Mesenchymal stem cell (in vitro differentiated cells and primary cell): ENCODE data around the gene CA9. TPM values are rescaled to one million over a fixed set of nuclear protein-coding genes. Genes with fewer than 3 reads are reported as not detected.

ENCODE experiments used
- DNase-seq: peaks from one replicate; pipeline ENCODE4 v3.0.0-alpha.2; 2013
- H2AFZ ChIP-seq: one replicate; pipeline ENCODE4 v1.6.1; 2013; ENCODE audit warnings: low read depth, mild to moderate bottlenecking, control low read depth, inconsistent platforms, low read length, moderate library complexity
- H2AK5ac ChIP-seq: 2 replicates; pipeline ENCODE4 v1.6.1; 2013; ENCODE audit warnings: low read length, moderate library complexity, mild to moderate bottlenecking, inconsistent platforms; ENCODE audit not compliant: severe bottlenecking
- H2BK120ac ChIP-seq: one replicate; pipeline ENCODE4 v1.6.1; 2013; ENCODE audit warnings: low read depth, mild to moderate bottlenecking, inconsistent platforms, low read length, moderate library complexity
- H2BK12ac ChIP-seq, 2 experiments: one replicate each; pipeline ENCODE4 v1.6.1; 2013; ENCODE audit warnings: inconsistent platforms in 2 of 2, low read length in 2 of 2, mild to moderate bottlenecking in 2 of 2, moderate library complexity in 2 of 2, control low read depth in 1 of 2
- H2BK15ac ChIP-seq: one replicate; pipeline ENCODE4 v1.6.1; 2013; ENCODE audit warnings: mild to moderate bottlenecking, low read depth, inconsistent platforms; ENCODE audit not compliant: poor library complexity, severe bottlenecking
- H2BK5ac ChIP-seq: 2 replicates; pipeline ENCODE4 v1.6.1; 2013; ENCODE audit warnings: low read depth, mild to moderate bottlenecking, low read length, control low read depth, inconsistent platforms; ENCODE audit not compliant: poor library complexity, severe bottlenecking
- H3K14ac ChIP-seq, 2 experiments: one replicate each; pipeline ENCODE4 v1.6.1; 2013; ENCODE audit warnings: inconsistent platforms in 2 of 2, low read length in 2 of 2, control low read depth in 1 of 2, mild to moderate bottlenecking in 1 of 2, moderate library complexity in 1 of 2
- H3K18ac ChIP-seq, 2 experiments: one replicate each; pipeline ENCODE4 v1.6.1; 2013; ENCODE audit warnings: inconsistent platforms in 2 of 2, low read length in 2 of 2, control low read depth in 1 of 2, low read depth in 1 of 2, mild to moderate bottlenecking in 1 of 2
- H3K23ac ChIP-seq, 2 experiments: one replicate each; pipeline ENCODE4 v1.6.1; 2013; ENCODE audit warnings: inconsistent platforms in 2 of 2, low read length in 2 of 2, mild to moderate bottlenecking in 2 of 2, moderate library complexity in 2 of 2, control low read depth in 1 of 2
- H3K27ac ChIP-seq: 2 replicates; pipeline ENCODE4 v1.5.1; 2013; ENCODE audit warnings: mild to moderate bottlenecking, moderate library complexity, low read length, control low read depth, inconsistent platforms; ENCODE audit not compliant: poor library complexity, severe bottlenecking
- H3K27me3 ChIP-seq, 2 experiments: 2 replicates each; pipeline versions ENCODE4 v1.6.1 to v1.7.0; 2013; ENCODE audit warnings: low read length in 2 of 2, mild to moderate bottlenecking in 2 of 2, moderate library complexity in 2 of 2, control low read depth in 1 of 2, inconsistent platforms in 1 of 2; ENCODE audit not compliant: control insufficient read depth in 1 of 2, insufficient read depth in 1 of 2
- H3K36me3 ChIP-seq, 2 experiments: 2 replicates each; pipeline versions ENCODE4 v1.6.1 to v1.7.0; 2013; ENCODE audit warnings: low read length in 2 of 2, control low read depth in 1 of 2, inconsistent platforms in 1 of 2, low read depth in 1 of 2, mild to moderate bottlenecking in 1 of 2; ENCODE audit not compliant: insufficient read depth in 2 of 2, control insufficient read depth in 1 of 2
- H3K4ac ChIP-seq, 2 experiments: one replicate each; pipeline ENCODE4 v1.6.1; 2013; ENCODE audit warnings: inconsistent platforms in 2 of 2, low read length in 2 of 2, mild to moderate bottlenecking in 2 of 2, moderate library complexity in 2 of 2, control low read depth in 1 of 2, low read depth in 1 of 2
- H3K4me1 ChIP-seq: 2 replicates; pipeline ENCODE4 v1.6.1; 2013; ENCODE audit warnings: low read depth, low read length, control low read depth; ENCODE audit not compliant: control insufficient read depth, insufficient read depth
- H3K4me2 ChIP-seq: 2 replicates; pipeline ENCODE4 v1.6.1; 2013; ENCODE audit warnings: low read length, mild to moderate bottlenecking, inconsistent platforms; ENCODE audit not compliant: poor library complexity, severe bottlenecking
- H3K4me3 ChIP-seq, 2 experiments: 2 replicates each; pipeline versions ENCODE4 v1.5.1 to v1.7.0; 2013; ENCODE audit warnings: low read length in 2 of 2, mild to moderate bottlenecking in 2 of 2, control low read depth in 1 of 2, low read depth in 1 of 2; ENCODE audit not compliant: insufficient read depth in 1 of 2
- H3K79me1 ChIP-seq: replicated peaks from 2 replicates; pipeline ENCODE4 v1.6.1; 2013; ENCODE audit warnings: mild to moderate bottlenecking, control low read depth, low read length, inconsistent platforms; ENCODE audit not compliant: poor library complexity, severe bottlenecking
- H3K9ac ChIP-seq: 2 replicates; pipeline ENCODE4 v1.7.0; 2013; ENCODE audit warnings: mild to moderate bottlenecking, low read length, moderate library complexity
- H3K9me3 ChIP-seq: 2 replicates; pipeline ENCODE4 v1.7.0; 2013; ENCODE audit warnings: mild to moderate bottlenecking, low read length; ENCODE audit not compliant: control insufficient read depth
- H4K8ac ChIP-seq: one replicate; pipeline ENCODE4 v1.6.1; 2013; ENCODE audit warnings: inconsistent platforms, mild to moderate bottlenecking, low read length, moderate library complexity
- H4K91ac ChIP-seq: one replicate; pipeline ENCODE4 v1.6.1; 2013; ENCODE audit warnings: mild to moderate bottlenecking, low read length, inconsistent platforms
- WGBS: methylation state at CpG from one replicate; pipeline ENCODE4 v1.1.7; 2013; ENCODE audit warnings: mixed read lengths; 5-methylcytosine and 5-hydroxymethylcytosine counted together
- polyA plus RNA-seq, 2 experiments: library from polyadenylated mRNA; stranded (reverse); fragments of 200-250 nt; gene quantifications; one replicate each; pipeline ENCODE4 v1.2.3, GENCODE V29; 2013

CA9 gene
- 0.30 TPM for polyA plus RNA-seq (2013, experiment 1 of 2)
- polyA plus RNA-seq (2013, experiment 2 of 2): 0.38 TPM

- Histone ChIP-seq H4K91ac (peak within 1 kb of the TSS; percentile 52), H3K4me3 (no peak within 1 kb of the TSS), H3K79me1 (no peaks in the 10 kb centered on the region), H3K4ac (no peak within 1 kb of the TSS), H3K23ac (no peak within 1 kb of the TSS), H3K27me3 (peaks cover 4 to 24% of the 10 kb centered on the region in 2 experiments), H3K4me1 (peaks cover 22% of the 10 kb centered on the region), H2AK5ac (no peak within 1 kb of the TSS), H2AFZ (no peak within 1 kb of the TSS), H3K4me2 (no peak within 1 kb of the TSS), H3K36me3 (no peaks in the 10 kb centered on the region), H2BK5ac (no peak within 1 kb of the TSS), H3K14ac (no peak within 1 kb of the TSS), H2BK120ac (no peak within 1 kb of the TSS), H3K9ac (no peak within 1 kb of the TSS), H3K27ac (no peak within 1 kb of the TSS), H3K9me3 (no peaks in the 10 kb centered on the region), H4K8ac (no peak within 1 kb of the TSS), H2BK15ac (no peak within 1 kb of the TSS), H2BK12ac (no peak within 1 kb of the TSS), H3K18ac (no peak within 1 kb of the TSS)
- DNase-seq: no peak
- 82% methylated on average over 9 of the region's 10 CpGs for WGBS
Measured at GRCh38 chr9:35673132-35674024, at the start of gene CA9. Gene CA9, plus strand, starts transcription at chr9:35673928. Its CDS starts 32 bp downstream, at chr9:35673960.

DNA sequence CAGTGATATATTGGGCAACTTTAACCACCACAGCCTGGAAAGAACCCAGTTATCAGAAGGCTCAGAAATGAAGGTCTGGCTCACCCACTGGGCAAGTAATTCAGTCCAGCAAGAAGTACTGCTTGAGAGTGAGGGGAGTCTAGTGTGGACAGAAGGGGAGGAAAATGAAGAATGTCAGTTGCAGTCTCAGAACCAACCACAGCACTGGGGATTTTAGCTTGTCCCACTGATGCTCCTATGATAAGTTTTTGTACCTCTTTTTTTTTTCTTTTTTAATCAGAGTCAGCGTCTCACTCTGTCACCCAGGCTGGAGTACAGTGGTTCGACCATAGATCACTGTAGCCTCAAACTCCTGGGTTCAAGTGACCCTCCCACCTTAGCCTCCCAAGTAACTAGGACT, 46.2 kb upstream of the CA9 start:
- H2BK5ac ChIP-seq: no peak overlapping the region
- no peak overlapping the region for H3K4me3 ChIP-seq
- H3K27me3 ChIP-seq: no peaks in the 10 kb centered on the region
- H2AFZ ChIP-seq: no peak overlapping the region
- H4K91ac ChIP-seq: no peak overlapping the region
- no peak for DNase-seq
- H2BK120ac ChIP-seq: no peak overlapping the region
- no peak overlapping the region for H3K4ac ChIP-seq
- no peaks in the 10 kb centered on the region for H3K36me3 ChIP-seq
- no peak overlapping the region for H2AK5ac ChIP-seq
- H3K18ac ChIP-seq: no peak overlapping the region
- H2BK15ac ChIP-seq: no peak overlapping the region
- no peak overlapping the region for H3K4me2 ChIP-seq
- WGBS: 88% methylated on average over 2 of the region's 2 CpGs
- H3K27ac ChIP-seq: no peak overlapping the region
- H3K79me1 ChIP-seq: no peaks in the 10 kb centered on the region
- H3K9me3 ChIP-seq: no peaks in the 10 kb centered on the region
- peaks cover 1% of the 10 kb centered on the region for H3K4me1 ChIP-seq
- H3K9ac ChIP-seq: no peak overlapping the region
- no peak overlapping the region for H3K14ac ChIP-seq
- H3K23ac ChIP-seq: no peak overlapping the region
- H4K8ac ChIP-seq: no peak overlapping the region
- H2BK12ac ChIP-seq: no peak overlapping the region

- no peaks in the 10 kb centered on the region for H3K27me3 ChIP-seq
- no peak overlapping the region for H3K4me2 ChIP-seq
- H3K9ac ChIP-seq: no peak overlapping the region
- no peak overlapping the region for H2BK12ac ChIP-seq
- H3K14ac ChIP-seq: peak overlapping the region in 1 of 2 experiments; percentile 79
- no peak overlapping the region for H4K91ac ChIP-seq
- no peaks in the 10 kb centered on the region for H3K79me1 ChIP-seq
- peaks cover 1% of the 10 kb centered on the region for H3K4me1 ChIP-seq
- H3K4me3 ChIP-seq: no peak overlapping the region
- no peak for DNase-seq
- H3K36me3 ChIP-seq: no peaks in the 10 kb centered on the region
- no peak overlapping the region for H3K4ac ChIP-seq
- H2BK5ac ChIP-seq: no peak overlapping the region
- H2AFZ ChIP-seq: no peak overlapping the region
- no peak overlapping the region for H2BK15ac ChIP-seq
- WGBS: 90% methylated on average over 6 of the region's 6 CpGs
- no peak overlapping the region for H3K18ac ChIP-seq
- H3K9me3 ChIP-seq: no peaks in the 10 kb centered on the region
- no peak overlapping the region for H3K27ac ChIP-seq
- no peak overlapping the region for H2AK5ac ChIP-seq
- H3K23ac ChIP-seq: no peak overlapping the region
- no peak overlapping the region for H4K8ac ChIP-seq
- no peak overlapping the region for H2BK120ac ChIP-seq
Measured at GRCh38 chr9:35628389-35628991, 45.2 kb upstream of the CA9 start.

- Histone ChIP-seq H2BK12ac (no peak overlapping the region), H2BK5ac (peak overlapping the region; percentile 14), H3K36me3 (no peaks in the 10 kb centered on the region), H3K4me2 (no peak overlapping the region), H2BK15ac (no peak overlapping the region), H3K9ac (no peak overlapping the region), H4K91ac (no peak overlapping the region), H3K27me3 (no peaks in the 10 kb centered on the region), H3K27ac (no peak overlapping the region), H2AFZ (no peak overlapping the region), H3K4ac (no peak overlapping the region), H2BK120ac (no peak overlapping the region), H3K79me1 (no peaks in the 10 kb centered on the region), H3K23ac (no peak overlapping the region), H2AK5ac (no peak overlapping the region), H3K4me3 (no peak overlapping the region), H3K4me1 (peaks cover 1% of the 10 kb centered on the region), H3K18ac (no peak overlapping the region), H3K14ac (peak overlapping the region in 1 of 2 experiments; percentile 91), H4K8ac (no peak overlapping the region), H3K9me3 (no peaks in the 10 kb centered on the region)
- 87% methylated on average over 5 of the region's 5 CpGs for WGBS
- no peak for DNase-seq
Measured at GRCh38 chr9:35629597-35629996, 44.1 kb upstream of the CA9 start.
